Measurements from ENCODE around the gene ADAMTS12. TPM values are rescaled to one million over a fixed set of nuclear protein-coding genes. Genes with fewer than 3 reads are reported as not detected.

Gene ADAMTS12
- total RNA-seq, 1 experiment from 2014 or later, result 0.05 TPM

- Histone ChIP-seq H3K4me2 (ENCODE audit: low read length) (no peak overlapping the region), H3K4me1 (ENCODE audit: control insufficient read depth in 1 of 2, insufficient read depth in 2 of 2, low read length in 2 of 2) (no peaks in the 10 kb centered on the region), H3K9me3 (ENCODE audit: control insufficient read depth in 1 of 2, insufficient read depth in 1 of 2, low read depth in 1 of 2, low read length in 2 of 2) (no peaks in the 10 kb centered on the region), H3K9ac (ENCODE audit: low read length) (no peak overlapping the region), H3K79me2 (ENCODE audit: insufficient read depth, low read length) (no peaks in the 10 kb centered on the region), H3K9me2 (ENCODE audit: insufficient read depth) (no peaks in the 10 kb centered on the region), H2AFZ (ENCODE audit: low read depth, low read length, poor library complexity, severe bottlenecking) (no peak overlapping the region), H4K20me1 (ENCODE audit: insufficient read depth) (no peaks in the 10 kb centered on the region), H3K4me3 (replicated peaks in 1 of 2; ENCODE audit: low read depth in 1 of 2, low read length in 2 of 2) (no peak overlapping the region), H3K27ac (ENCODE audit: low read depth, low read length) (no peak overlapping the region), H3K36me3 (ENCODE audit: control insufficient read depth in 1 of 2, insufficient read depth in 2 of 2, low read length in 2 of 2) (no peaks in the 10 kb centered on the region), H3K27me3 (ENCODE audit: insufficient read depth, low read length) (peaks cover 49% of the 10 kb centered on the region)
- RAD21 ChIA-PET (ENCODE audit: low non-redundant PET in 1 of 2, low total read pairs in 2 of 2, uncharacterized antibody in 2 of 2, unreplicated experiment in 2 of 2), result no interaction called here
- no TSS peak for BruUV-seq (replicated peaks)
- ATAC-seq (no peak), DNase-seq (ENCODE audit: low read depth, low spot score) (no peak)
- intact Hi-C loops (cut with micrococcal nuclease), result no loop called here
- CTCF ChIA-PET, result no interaction called here
- TF ChIP-seq ZNF274 (IDR thresholded peaks at IDR 0.05; ENCODE audit: low read depth, low read length), result no peak
- POLR2A ChIA-PET, result no interaction called here
Observed at GRCh38 chr5:33832404-33833236, 59.2 kb downstream of the ADAMTS12 start.

GRCh38 chr5:33831041-33831440, 60.7 kb downstream of the ADAMTS12 start:
- ChIA-PET RAD21 (ENCODE audit: low non-redundant PET in 1 of 2, low total read pairs in 2 of 2, uncharacterized antibody in 2 of 2, unreplicated experiment in 2 of 2) (no interaction called here), POLR2A (no interaction called here), CTCF (no interaction called here)
- Histone ChIP-seq H2AFZ (ENCODE audit: low read depth, low read length, poor library complexity, severe bottlenecking) (no peak overlapping the region), H3K79me2 (ENCODE audit: insufficient read depth, low read length) (no peaks in the 10 kb centered on the region), H3K4me3 (replicated peaks in 1 of 2; ENCODE audit: low read depth in 1 of 2, low read length in 2 of 2) (no peak overlapping the region), H3K9me2 (ENCODE audit: insufficient read depth) (no peaks in the 10 kb centered on the region), H3K9ac (ENCODE audit: low read length) (no peak overlapping the region), H3K36me3 (ENCODE audit: control insufficient read depth in 1 of 2, insufficient read depth in 2 of 2, low read length in 2 of 2) (no peaks in the 10 kb centered on the region), H3K27me3 (ENCODE audit: insufficient read depth, low read length) (peaks cover 57% of the 10 kb centered on the region), H4K20me1 (ENCODE audit: insufficient read depth) (no peaks in the 10 kb centered on the region), H3K27ac (ENCODE audit: low read depth, low read length) (no peak overlapping the region), H3K9me3 (ENCODE audit: control insufficient read depth in 1 of 2, insufficient read depth in 1 of 2, low read depth in 1 of 2, low read length in 2 of 2) (no peaks in the 10 kb centered on the region), H3K4me1 (ENCODE audit: control insufficient read depth in 1 of 2, insufficient read depth in 2 of 2, low read length in 2 of 2) (no peaks in the 10 kb centered on the region), H3K4me2 (ENCODE audit: low read length) (no peak overlapping the region)
- ATAC-seq (no peak), DNase-seq (ENCODE audit: low read depth, low spot score) (no peak)
- intact Hi-C loops (cut with micrococcal nuclease), result no loop called here
- no TSS peak for BruUV-seq (replicated peaks)
- TF ChIP-seq TCF7L2 (IDR thresholded peaks at IDR 0.05; ENCODE audit: borderline replicate concordance, extremely low read depth, insufficient read depth, insufficient read length), result no peak
- TF ChIP-seq RAD21 (IDR thresholded peaks at IDR 0.05; ENCODE audit: low read depth), result no peak
- TF ChIP-seq SP1 (IDR thresholded peaks at IDR 0.05; ENCODE audit: low read depth), result no peak
- no peak for TF ChIP-seq EZH2 (IDR thresholded peaks at IDR 0.05)
- no peak for TF ChIP-seq CEBPB (IDR thresholded peaks at IDR 0.05; ENCODE audit: low read depth)
- TF ChIP-seq MAX (IDR thresholded peaks at IDR 0.05), result no peak
- no peak for TF ChIP-seq SRF (IDR thresholded peaks at IDR 0.05; ENCODE audit: low read depth)
- TF ChIP-seq CBX3 (IDR thresholded peaks at IDR 0.05; ENCODE audit: low read depth), result no peak
- no peak for TF ChIP-seq ZBTB33 (IDR thresholded peaks at IDR 0.05; ENCODE audit: extremely low read depth, insufficient replicate concordance, low read length)

Data from HCT116 (cell line).